ENCODE results near the gene APOC4.

The APOC4 gene

DNA sequence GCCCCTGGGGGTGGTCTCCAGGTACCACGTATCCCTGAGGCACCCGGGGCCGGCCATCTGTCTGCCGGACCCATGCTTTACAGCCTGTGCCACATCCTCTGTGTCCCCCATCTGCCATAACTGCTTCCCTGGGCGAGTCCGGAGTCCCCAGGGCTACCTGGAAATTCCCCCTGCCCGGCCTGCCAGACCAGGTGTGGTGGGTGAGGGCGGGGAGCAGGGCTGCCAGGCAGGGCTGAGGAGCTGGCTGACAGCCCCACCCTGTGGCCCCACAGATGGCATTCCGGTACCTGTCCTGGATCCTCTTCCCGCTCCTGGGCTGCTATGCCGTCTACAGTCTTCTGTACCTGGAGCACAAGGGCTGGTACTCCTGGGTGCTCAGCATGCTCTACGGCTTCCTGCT lies 48.9 kb downstream of the APOC4 start:
- no peaks in the 10 kb centered on the region for H3K4me1 ChIP-seq (ENCODE audit: low read length)
- no peak overlapping the region for H3K9ac ChIP-seq (ENCODE audit: low read length)
- no peaks in the 10 kb centered on the region for H3K79me2 ChIP-seq (ENCODE audit: low read length)
- no peaks in the 10 kb centered on the region for H3F3A ChIP-seq (ENCODE audit: insufficient read depth, low read length)
- no peak overlapping the region for H3K27ac ChIP-seq (ENCODE audit: low read length)
- DNase-seq = no peak
- H4K20me1 ChIP-seq (ENCODE audit: insufficient read depth, low read length) = no peaks in the 10 kb centered on the region
- no peaks in the 10 kb centered on the region for H3K9me3 ChIP-seq (replicated peaks; ENCODE audit: insufficient read depth, low read length)
- H3K9me2 ChIP-seq (replicated peaks; ENCODE audit: insufficient read depth, low read length) = no peaks in the 10 kb centered on the region
- no peaks in the 10 kb centered on the region for H3K27me3 ChIP-seq (replicated peaks; ENCODE audit: insufficient read depth, low read length)
- TF ChIP-seq EZH2 (optimal IDR thresholded peaks at IDR 0.05; ENCODE audit: low read depth, low read length) (no peak), EZH2phosphoT487 (IDR thresholded peaks at IDR 0.05; ENCODE audit: low read length) (no peak)
- TF ChIP-seq, protein P1, sequence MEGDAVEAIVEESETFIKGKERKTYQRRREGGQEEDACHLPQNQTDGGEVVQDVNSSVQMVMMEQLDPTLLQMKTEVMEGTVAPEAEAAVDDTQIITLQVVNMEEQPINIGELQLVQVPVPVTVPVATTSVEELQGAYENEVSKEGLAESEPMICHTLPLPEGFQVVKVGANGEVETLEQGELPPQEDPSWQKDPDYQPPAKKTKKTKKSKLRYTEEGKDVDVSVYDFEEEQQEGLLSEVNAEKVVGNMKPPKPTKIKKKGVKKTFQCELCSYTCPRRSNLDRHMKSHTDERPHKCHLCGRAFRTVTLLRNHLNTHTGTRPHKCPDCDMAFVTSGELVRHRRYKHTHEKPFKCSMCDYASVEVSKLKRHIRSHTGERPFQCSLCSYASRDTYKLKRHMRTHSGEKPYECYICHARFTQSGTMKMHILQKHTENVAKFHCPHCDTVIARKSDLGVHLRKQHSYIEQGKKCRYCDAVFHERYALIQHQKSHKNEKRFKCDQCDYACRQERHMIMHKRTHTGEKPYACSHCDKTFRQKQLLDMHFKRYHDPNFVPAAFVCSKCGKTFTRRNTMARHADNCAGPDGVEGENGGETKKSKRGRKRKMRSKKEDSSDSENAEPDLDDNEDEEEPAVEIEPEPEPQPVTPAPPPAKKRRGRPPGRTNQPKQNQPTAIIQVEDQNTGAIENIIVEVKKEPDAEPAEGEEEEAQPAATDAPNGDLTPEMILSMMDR (IDR thresholded peaks at IDR 0.05; ENCODE audit: low read length) = no peak
- no peak overlapping the region for H3K4me2 ChIP-seq (ENCODE audit: low read depth, low read length)
- no peak overlapping the region for H2AFZ ChIP-seq (ENCODE audit: low read length)
- H3K36me3 ChIP-seq (replicated peaks; ENCODE audit: insufficient read depth, low read length) = no peaks in the 10 kb centered on the region
- H3K4me3 ChIP-seq (ENCODE audit: low read length) = no peak overlapping the region

DNA sequence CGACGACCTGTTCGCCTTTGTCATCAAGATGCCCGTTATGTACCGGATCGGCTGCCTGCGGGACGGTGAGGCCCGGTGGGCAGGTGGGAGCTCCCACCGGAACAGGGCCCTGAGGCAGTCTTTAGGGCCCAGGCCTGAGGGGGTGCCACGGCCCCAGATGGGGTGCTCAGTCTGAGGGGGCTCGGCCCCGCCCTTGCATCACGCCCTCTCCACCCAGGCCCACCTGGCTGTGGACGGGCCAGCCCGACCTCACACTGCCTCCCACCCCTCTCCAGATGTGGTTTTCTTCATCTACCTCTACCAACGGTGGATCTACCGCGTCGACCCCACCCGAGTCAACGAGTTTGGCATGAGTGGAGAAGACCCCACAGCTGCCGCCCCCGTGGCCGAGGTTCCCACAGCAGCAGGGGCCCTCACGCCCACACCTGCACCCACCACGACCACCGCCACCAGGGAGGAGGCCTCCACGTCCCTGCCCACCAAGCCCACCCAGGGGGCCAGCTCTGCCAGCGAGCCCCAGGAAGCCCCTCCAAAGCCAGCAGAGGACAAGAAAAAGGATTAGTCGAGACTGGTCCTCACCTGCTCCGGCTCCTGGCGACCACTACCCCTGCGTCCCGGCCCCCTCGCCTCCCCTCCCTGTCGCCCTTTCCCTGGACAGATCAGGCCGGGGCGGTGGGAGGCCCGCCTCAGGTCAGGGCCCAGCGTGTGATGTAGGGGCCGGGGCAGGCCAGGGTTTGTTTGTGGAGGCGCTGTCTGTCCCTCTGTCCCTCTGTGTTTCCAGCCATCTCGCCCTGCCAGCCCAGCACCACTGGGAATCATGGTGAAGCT lies 50.5 kb downstream of the APOC4 start:
- no peak overlapping the region for H2AFZ ChIP-seq (ENCODE audit: low read length)
- no peak overlapping the region for H3K4me2 ChIP-seq (ENCODE audit: low read depth, low read length)
- no peaks in the 10 kb centered on the region for H3K9me2 ChIP-seq (replicated peaks; ENCODE audit: insufficient read depth, low read length)
- H3K9me3 ChIP-seq (replicated peaks; ENCODE audit: insufficient read depth, low read length) = no peaks in the 10 kb centered on the region
- H3K36me3 ChIP-seq (replicated peaks; ENCODE audit: insufficient read depth, low read length) = no peaks in the 10 kb centered on the region
- H3K9ac ChIP-seq (ENCODE audit: low read length) = no peak overlapping the region
- H3K79me2 ChIP-seq (ENCODE audit: low read length) = no peaks in the 10 kb centered on the region
- H3F3A ChIP-seq (ENCODE audit: insufficient read depth, low read length) = no peaks in the 10 kb centered on the region
- 0 out of 2 replicates have a peak, but pooled peaks cover 4% of the 10 kb centered on the region for H3K4me1 ChIP-seq (ENCODE audit: low read length)
- TF ChIP-seq EZH2phosphoT487 (IDR thresholded peaks at IDR 0.05; ENCODE audit: low read length) = no peak
- TF ChIP-seq, protein P1 (IDR thresholded peaks at IDR 0.05; ENCODE audit: low read length) = no peak
- TF ChIP-seq EZH2 (optimal IDR thresholded peaks at IDR 0.05; ENCODE audit: low read depth, low read length) = no peak
- H3K27me3 ChIP-seq (replicated peaks; ENCODE audit: insufficient read depth, low read length) = no peaks in the 10 kb centered on the region
- DNase-seq = no peak
- no peak overlapping the region for H3K4me3 ChIP-seq (ENCODE audit: low read length)
- no peak overlapping the region for H3K27ac ChIP-seq (ENCODE audit: low read length)
- H4K20me1 ChIP-seq (ENCODE audit: insufficient read depth, low read length) = no peaks in the 10 kb centered on the region

- TF ChIP-seq EZH2phosphoT487 (IDR thresholded peaks at IDR 0.05; ENCODE audit: low read length) (no peak), EZH2 (optimal IDR thresholded peaks at IDR 0.05; ENCODE audit: low read depth, low read length) (no peak)
- TF ChIP-seq, protein P1 (IDR thresholded peaks at IDR 0.05; ENCODE audit: low read length) = no peak
- H3K27me3 ChIP-seq (replicated peaks; ENCODE audit: insufficient read depth, low read length) = no peaks in the 10 kb centered on the region
- H3K36me3 ChIP-seq (replicated peaks; ENCODE audit: insufficient read depth, low read length) = no peaks in the 10 kb centered on the region
- no peak overlapping the region for H3K9ac ChIP-seq (ENCODE audit: low read length)
- no peak overlapping the region for H3K4me2 ChIP-seq (ENCODE audit: low read depth, low read length)
- DNase-seq = no peak
- H4K20me1 ChIP-seq (ENCODE audit: insufficient read depth, low read length) = no peaks in the 10 kb centered on the region
- H3K4me3 ChIP-seq (ENCODE audit: low read length) = no peak overlapping the region
- H3K9me2 ChIP-seq (replicated peaks; ENCODE audit: insufficient read depth, low read length) = no peaks in the 10 kb centered on the region
- H3F3A ChIP-seq (ENCODE audit: insufficient read depth, low read length) = no peaks in the 10 kb centered on the region
- 0 out of 2 replicates have a peak, but pooled peaks cover 4% of the 10 kb centered on the region for H3K4me1 ChIP-seq (ENCODE audit: low read length)
- no peak overlapping the region for H3K27ac ChIP-seq (ENCODE audit: low read length)
- H3K79me2 ChIP-seq (ENCODE audit: low read length) = no peaks in the 10 kb centered on the region
- no peaks in the 10 kb centered on the region for H3K9me3 ChIP-seq (replicated peaks; ENCODE audit: insufficient read depth, low read length)
- no peak overlapping the region for H2AFZ ChIP-seq (ENCODE audit: low read length)
Measured at GRCh38 chr19:44993526-44993925, 51.5 kb downstream of the APOC4 start.
